Endodermal cell (in vitro differentiated cells): ENCODE measurements around the gene BICDL1. TPM values are rescaled to one million over a fixed set of nuclear protein-coding genes. Genes with fewer than 3 reads are reported as not detected.

Experiments
- DNase-seq: peaks from one replicate; pipeline ENCODE4 v3.0.0-alpha.2; 2017
- H3K27ac ChIP-seq: 2 replicates; pipeline ENCODE4 v1.5.1; 2013; ENCODE audit warnings: mild to moderate bottlenecking, low read depth, low read length, moderate library complexity
- H3K27me3 ChIP-seq: 2 replicates; pipeline ENCODE4 v1.6.1; 2013; ENCODE audit warnings: mild to moderate bottlenecking, low read length, moderate library complexity; ENCODE audit not compliant: insufficient read depth, control insufficient read depth, poor library complexity, severe bottlenecking
- H3K36me3 ChIP-seq: 2 replicates; pipeline ENCODE4 v1.7.0; 2013; ENCODE audit warnings: mild to moderate bottlenecking, low read length, moderate library complexity; ENCODE audit not compliant: control insufficient read depth, insufficient read depth
- H3K4me1 ChIP-seq: one replicate; pipeline ENCODE4 v1.7.0; 2013; ENCODE audit warnings: low read length; ENCODE audit not compliant: control insufficient read depth, insufficient read depth
- H3K4me3 ChIP-seq: 2 replicates; pipeline ENCODE4 v1.5.1; 2013; ENCODE audit warnings: mild to moderate bottlenecking, low read length, moderate library complexity
- H3K9ac ChIP-seq: 2 replicates; pipeline ENCODE4 v1.6.1; 2013; ENCODE audit warnings: mild to moderate bottlenecking, low read length, moderate library complexity; ENCODE audit not compliant: poor library complexity, severe bottlenecking; ENCODE audit errors: extremely low read depth
- H3K9me3 ChIP-seq: 2 replicates; pipeline ENCODE4 v1.6.1; 2013; ENCODE audit warnings: mild to moderate bottlenecking, low read length, moderate library complexity; ENCODE audit not compliant: control insufficient read depth
- H3K27ac Mint-ChIP-seq: 2 replicates; pipeline ENCODE4 v1.8.0; 2020; ENCODE audit warnings: mixed read lengths
- H3K27me3 Mint-ChIP-seq: 2 replicates; pipeline ENCODE4 v1.8.0; 2021; ENCODE audit warnings: mild to moderate bottlenecking, mixed read lengths; ENCODE audit not compliant: insufficient read depth
- H3K36me3 Mint-ChIP-seq: 2 replicates; pipeline ENCODE4 v1.8.0; 2020; ENCODE audit warnings: low read depth, mixed read lengths
- H3K4me1 Mint-ChIP-seq: 2 replicates; pipeline ENCODE4 v1.8.0; 2020; ENCODE audit warnings: mixed read lengths
- H3K4me3 Mint-ChIP-seq: 2 replicates; pipeline ENCODE4 v1.8.0; 2020; ENCODE audit warnings: mild to moderate bottlenecking, moderate library complexity, mixed read lengths
- H3K9me3 Mint-ChIP-seq: 2 replicates; pipeline ENCODE4 v1.8.0; 2020; ENCODE audit warnings: mild to moderate bottlenecking, mixed read lengths
- CTCF ChIP-seq: fragments of 200-600 bp; sonication (generic); conservative IDR thresholded peaks from 2 replicates; pipeline ENCODE4 v1.5.0; 2021; ENCODE audit warnings: antibody characterized with exemption, mild to moderate bottlenecking
- WGBS, 2 experiments: methylation state at CpG; one replicate each; pipeline versions ENCODE4 v1.1.5 to v1.1.7; 2013; ENCODE audit warnings: missing lambda C conversion rate in 2 of 2, mixed read lengths in 1 of 2; ENCODE audit not compliant: insufficient coverage in 1 of 2, insufficient read length in 1 of 2; 5-methylcytosine and 5-hydroxymethylcytosine counted together
- total RNA-seq, 2 donors: library from RNA; stranded (reverse); fragmentation: NEBNext Ultra II Directional in 1 of 2; extraction: Animal tissue kit (Norgen Biotek cat#: 25700) in 1 of 2; gene quantifications; 2 replicates in 1 of 2; 3 replicates in 1 of 2; pipeline ENCODE4 v1.2.1, GENCODE V29; 2021

Gene BICDL1
- total RNA-seq, 2 donors from 2014 or later: 14.5 to 22.3 TPM

GRCh38 chr12:120072472-120073249 is 83.6 kb downstream of the BICDL1 start:
- peaks cover 6% of the 10 kb centered on the region for H3K36me3 Mint-ChIP-seq
- no peaks in the 10 kb centered on the region for H3K4me1 Mint-ChIP-seq
- Histone ChIP-seq H3K9ac (no peak overlapping the region), H3K4me1 (no peaks in the 10 kb centered on the region), H3K27ac (no peak overlapping the region), H3K9me3 (no peaks in the 10 kb centered on the region), H3K4me3 (no peak overlapping the region), H3K27me3 (peaks cover 30% of the 10 kb centered on the region), H3K36me3 (no peaks in the 10 kb centered on the region)
- no peak for TF ChIP-seq CTCF
- 94% methylated on average over 17 to 18 of the region's 18 CpGs for WGBS, 2 experiments
- H3K4me3 Mint-ChIP-seq: no peak overlapping the region
- peak; percentile 36 for DNase-seq
- no peak overlapping the region for H3K27ac Mint-ChIP-seq
- no peaks in the 10 kb centered on the region for H3K9me3 Mint-ChIP-seq
- H3K27me3 Mint-ChIP-seq: peaks cover 3% of the 10 kb centered on the region

DNA sequence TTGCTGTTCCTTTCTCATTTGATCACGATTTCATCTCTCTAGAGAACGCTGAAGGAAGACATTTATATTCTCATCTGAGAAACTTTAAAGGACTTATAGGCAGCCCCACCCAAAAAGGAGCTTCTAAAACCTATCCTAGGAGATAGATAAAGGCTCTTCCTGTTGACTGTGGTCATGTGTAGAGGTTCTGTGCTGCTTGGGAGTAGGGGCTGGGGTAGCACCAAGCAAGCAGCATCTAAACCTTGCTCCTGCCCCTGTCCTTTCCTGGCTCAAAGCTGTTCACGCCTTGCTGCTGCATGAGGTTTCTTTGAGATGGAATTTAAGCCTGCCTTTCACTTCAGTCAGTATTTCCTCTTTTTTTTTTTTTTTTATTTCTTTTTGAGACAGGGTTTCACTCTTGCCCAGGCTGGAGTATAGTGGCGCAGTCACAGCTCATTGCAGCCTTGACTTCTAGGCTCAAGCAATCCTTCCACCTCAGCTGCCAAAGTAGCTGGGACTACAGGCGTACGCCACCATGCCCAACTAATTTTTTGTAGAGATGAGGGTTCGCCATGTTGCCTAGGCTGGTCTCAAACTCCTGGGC is 86.1 kb downstream of the BICDL1 start:
- H3K4me3 ChIP-seq: no peak overlapping the region
- H3K27ac ChIP-seq: no peak overlapping the region
- no peak for TF ChIP-seq CTCF
- H3K4me1 ChIP-seq: peaks cover 3% of the 10 kb centered on the region
- H3K9ac ChIP-seq: no peak overlapping the region
- 95 to 100% methylated on average over 3 to 7 of the region's 7 CpGs for WGBS, 2 experiments
- peaks cover 42% of the 10 kb centered on the region for H3K27me3 ChIP-seq
- H3K27me3 Mint-ChIP-seq: peaks cover 20% of the 10 kb centered on the region
- H3K27ac Mint-ChIP-seq: no peak overlapping the region
- no peaks in the 10 kb centered on the region for H3K9me3 Mint-ChIP-seq
- DNase-seq: peak; percentile 30
- no peaks in the 10 kb centered on the region for H3K36me3 ChIP-seq
- H3K4me3 Mint-ChIP-seq: no peak overlapping the region
- peaks cover 6% of the 10 kb centered on the region for H3K36me3 Mint-ChIP-seq
- H3K4me1 Mint-ChIP-seq: peaks cover 15% of the 10 kb centered on the region
- no peaks in the 10 kb centered on the region for H3K9me3 ChIP-seq

GRCh38 chr12:120076651-120077050 is 87.6 kb downstream of the BICDL1 start:
- Histone ChIP-seq H3K27ac (no peak overlapping the region), H3K4me1 (peaks cover 3% of the 10 kb centered on the region), H3K9ac (no peak overlapping the region), H3K27me3 (peaks cover 49% of the 10 kb centered on the region), H3K36me3 (no peaks in the 10 kb centered on the region), H3K4me3 (no peak overlapping the region), H3K9me3 (no peaks in the 10 kb centered on the region)
- TF ChIP-seq CTCF: no peak
- Mint-ChIP-seq H3K27ac (no peak overlapping the region), H3K9me3 (no peaks in the 10 kb centered on the region), H3K4me1 (peaks cover 15% of the 10 kb centered on the region), H3K4me3 (no peak overlapping the region), H3K27me3 (peaks cover 25% of the 10 kb centered on the region), H3K36me3 (peaks cover 8% of the 10 kb centered on the region)
- 95 to 96% methylated on average over 6 of the region's 6 CpGs for WGBS, 2 experiments
- DNase-seq: peak; percentile 34
